Measurements from ENCODE around the gene SNRNP40. TPM values are rescaled to one million over a fixed set of nuclear protein-coding genes. Genes with fewer than 3 reads are reported as not detected.

Gene SNRNP40
- total and polyA plus RNA-seq, 2 of the 13 experiments (the other 11 are each of a cell fraction or from before 2014, with no cell fraction given) = 51.0 to 147 TPM

DNA sequence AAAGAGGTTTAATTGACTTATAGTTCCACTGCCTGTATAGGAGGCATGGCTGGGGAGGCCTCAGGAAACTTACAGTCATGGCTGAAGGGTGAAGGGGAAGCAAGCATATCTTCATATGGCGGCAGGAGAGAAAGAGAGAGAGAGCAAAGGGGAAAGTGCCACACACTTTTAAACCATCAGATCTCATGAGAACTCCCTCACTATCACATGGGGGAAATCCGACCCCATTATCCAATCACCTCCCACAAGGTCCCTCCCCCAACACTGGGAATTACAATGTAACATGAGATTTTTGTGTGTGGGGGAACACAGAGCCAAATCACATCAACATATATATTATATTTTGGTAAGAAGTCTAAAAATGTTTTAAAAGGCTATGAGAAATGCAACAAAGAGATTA, 49.0 kb upstream of the SNRNP40 start:
- no peak overlapping the region for H3K4me2 ChIP-seq (ENCODE audit: low read depth, low read length)
- ATAC-seq (no peak), FAIRE-seq (no peak), DNase-seq (ENCODE audit: low spot score) (no peak)
- H3K27me3 ChIP-seq (ENCODE audit: control insufficient read depth in 1 of 2, insufficient read depth in 2 of 2, low read length in 2 of 2) = no peaks in the 10 kb centered on the region
- H3K9ac ChIP-seq (ENCODE audit: insufficient read depth, low read depth, low read length) = no peak overlapping the region
- H3K4me3 ChIP-seq (replicated peaks in 1 of 3; ENCODE audit: insufficient read depth in 1 of 3, low read depth in 2 of 3, low read length in 3 of 3) = no peak overlapping the region
- no peaks in the 10 kb centered on the region for H4K20me1 ChIP-seq (ENCODE audit: insufficient read depth, low read length)
- no peaks in the 10 kb centered on the region for H3K79me2 ChIP-seq (ENCODE audit: insufficient read depth, low read length)
- H3K27ac ChIP-seq (ENCODE audit: extremely low read length, insufficient read depth, low read length) = no peak overlapping the region
- in situ Hi-C loops (cut with HindIII; ENCODE audit: extremely low pct_ligation_motif_present, low pct_unique_long_range_greater_than_20kb) (no loop called here), intact Hi-C loops (cut with micrococcal nuclease; ENCODE audit: unreplicated experiment) (no loop called here)
- H3K4me1 ChIP-seq (ENCODE audit: insufficient read depth, low read length) = no peaks in the 10 kb centered on the region
- no peak overlapping the region for H2AFZ ChIP-seq (ENCODE audit: low read length)
- ChIA-PET POLR2A (no interaction called here), CTCF (ENCODE audit: low intra/inter-chr PET ratio, low total read pairs) (no interaction called here)
- no peaks in the 10 kb centered on the region for H3K9me3 ChIP-seq (ENCODE audit: low read length)
- WGBS (ENCODE audit: low lambda C conversion rate) = 97% methylated on average over 2 of the region's 2 CpGs
- peaks cover 1 to 47% of the 10 kb centered on the region in 2 experiments; a peak in 3 of 5 replicates for H3K36me3 ChIP-seq (replicated peaks in 1 of 2; ENCODE audit: control insufficient read depth in 1 of 2, insufficient read depth in 2 of 2, low read length in 2 of 2)
- no TSS peak for BruUV-seq (replicated peaks)
- no peak for TF ChIP-seq ZBTB20 (CRISPR knock-in tag; IDR thresholded peaks at IDR 0.05; ENCODE audit: borderline replicate concordance, low read depth)
- TF ChIP-seq, protein P1, sequence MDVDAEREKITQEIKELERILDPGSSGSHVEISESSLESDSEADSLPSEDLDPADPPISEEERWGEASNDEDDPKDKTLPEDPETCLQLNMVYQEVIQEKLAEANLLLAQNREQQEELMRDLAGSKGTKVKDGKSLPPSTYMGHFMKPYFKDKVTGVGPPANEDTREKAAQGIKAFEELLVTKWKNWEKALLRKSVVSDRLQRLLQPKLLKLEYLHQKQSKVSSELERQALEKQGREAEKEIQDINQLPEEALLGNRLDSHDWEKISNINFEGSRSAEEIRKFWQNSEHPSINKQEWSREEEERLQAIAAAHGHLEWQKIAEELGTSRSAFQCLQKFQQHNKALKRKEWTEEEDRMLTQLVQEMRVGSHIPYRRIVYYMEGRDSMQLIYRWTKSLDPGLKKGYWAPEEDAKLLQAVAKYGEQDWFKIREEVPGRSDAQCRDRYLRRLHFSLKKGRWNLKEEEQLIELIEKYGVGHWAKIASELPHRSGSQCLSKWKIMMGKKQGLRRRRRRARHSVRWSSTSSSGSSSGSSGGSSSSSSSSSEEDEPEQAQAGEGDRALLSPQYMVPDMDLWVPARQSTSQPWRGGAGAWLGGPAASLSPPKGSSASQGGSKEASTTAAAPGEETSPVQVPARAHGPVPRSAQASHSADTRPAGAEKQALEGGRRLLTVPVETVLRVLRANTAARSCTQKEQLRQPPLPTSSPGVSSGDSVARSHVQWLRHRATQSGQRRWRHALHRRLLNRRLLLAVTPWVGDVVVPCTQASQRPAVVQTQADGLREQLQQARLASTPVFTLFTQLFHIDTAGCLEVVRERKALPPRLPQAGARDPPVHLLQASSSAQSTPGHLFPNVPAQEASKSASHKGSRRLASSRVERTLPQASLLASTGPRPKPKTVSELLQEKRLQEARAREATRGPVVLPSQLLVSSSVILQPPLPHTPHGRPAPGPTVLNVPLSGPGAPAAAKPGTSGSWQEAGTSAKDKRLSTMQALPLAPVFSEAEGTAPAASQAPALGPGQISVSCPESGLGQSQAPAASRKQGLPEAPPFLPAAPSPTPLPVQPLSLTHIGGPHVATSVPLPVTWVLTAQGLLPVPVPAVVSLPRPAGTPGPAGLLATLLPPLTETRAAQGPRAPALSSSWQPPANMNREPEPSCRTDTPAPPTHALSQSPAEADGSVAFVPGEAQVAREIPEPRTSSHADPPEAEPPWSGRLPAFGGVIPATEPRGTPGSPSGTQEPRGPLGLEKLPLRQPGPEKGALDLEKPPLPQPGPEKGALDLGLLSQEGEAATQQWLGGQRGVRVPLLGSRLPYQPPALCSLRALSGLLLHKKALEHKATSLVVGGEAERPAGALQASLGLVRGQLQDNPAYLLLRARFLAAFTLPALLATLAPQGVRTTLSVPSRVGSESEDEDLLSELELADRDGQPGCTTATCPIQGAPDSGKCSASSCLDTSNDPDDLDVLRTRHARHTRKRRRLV (CRISPR knock-in tag; IDR thresholded peaks at IDR 0.05) = no peak
- TF ChIP-seq ATAD3A (CRISPR knock-in tag; IDR thresholded peaks at IDR 0.05) = no peak
- TF ChIP-seq, protein P2, sequence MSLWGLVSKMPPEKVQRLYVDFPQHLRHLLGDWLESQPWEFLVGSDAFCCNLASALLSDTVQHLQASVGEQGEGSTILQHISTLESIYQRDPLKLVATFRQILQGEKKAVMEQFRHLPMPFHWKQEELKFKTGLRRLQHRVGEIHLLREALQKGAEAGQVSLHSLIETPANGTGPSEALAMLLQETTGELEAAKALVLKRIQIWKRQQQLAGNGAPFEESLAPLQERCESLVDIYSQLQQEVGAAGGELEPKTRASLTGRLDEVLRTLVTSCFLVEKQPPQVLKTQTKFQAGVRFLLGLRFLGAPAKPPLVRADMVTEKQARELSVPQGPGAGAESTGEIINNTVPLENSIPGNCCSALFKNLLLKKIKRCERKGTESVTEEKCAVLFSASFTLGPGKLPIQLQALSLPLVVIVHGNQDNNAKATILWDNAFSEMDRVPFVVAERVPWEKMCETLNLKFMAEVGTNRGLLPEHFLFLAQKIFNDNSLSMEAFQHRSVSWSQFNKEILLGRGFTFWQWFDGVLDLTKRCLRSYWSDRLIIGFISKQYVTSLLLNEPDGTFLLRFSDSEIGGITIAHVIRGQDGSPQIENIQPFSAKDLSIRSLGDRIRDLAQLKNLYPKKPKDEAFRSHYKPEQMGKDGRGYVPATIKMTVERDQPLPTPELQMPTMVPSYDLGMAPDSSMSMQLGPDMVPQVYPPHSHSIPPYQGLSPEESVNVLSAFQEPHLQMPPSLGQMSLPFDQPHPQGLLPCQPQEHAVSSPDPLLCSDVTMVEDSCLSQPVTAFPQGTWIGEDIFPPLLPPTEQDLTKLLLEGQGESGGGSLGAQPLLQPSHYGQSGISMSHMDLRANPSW (CRISPR knock-in tag; IDR thresholded peaks at IDR 0.05; ENCODE audit: borderline replicate concordance) = no peak
- no peak for TF ChIP-seq ZFP36L2 (CRISPR knock-in tag; IDR thresholded peaks at IDR 0.05)
- TF ChIP-seq ZNF317 (CRISPR knock-in tag; IDR thresholded peaks at IDR 0.05) = no peak
- no peak for TF ChIP-seq SETDB1 (CRISPR knock-in tag; IDR thresholded peaks at IDR 0.05; ENCODE audit: borderline replicate concordance)
- TF ChIP-seq ZNF564 (CRISPR knock-in tag; IDR thresholded peaks at IDR 0.05) = no peak
- no peak for TF ChIP-seq ZNF567 (CRISPR knock-in tag; IDR thresholded peaks at IDR 0.05; ENCODE audit: borderline replicate concordance)
- no peak for TF ChIP-seq ZNF34 (CRISPR knock-in tag; IDR thresholded peaks at IDR 0.05; ENCODE audit: borderline replicate concordance)
- no peak for TF ChIP-seq RBM39 (IDR thresholded peaks at IDR 0.05; ENCODE audit: low read depth, low read length, poor library complexity, severe bottlenecking)
- TF ChIP-seq RFXANK (CRISPR knock-in tag; IDR thresholded peaks at IDR 0.05) = no peak
- TF ChIP-seq ZNF713 (CRISPR knock-in tag; IDR thresholded peaks at IDR 0.05) = no peak
- TF ChIP-seq, protein P3, sequence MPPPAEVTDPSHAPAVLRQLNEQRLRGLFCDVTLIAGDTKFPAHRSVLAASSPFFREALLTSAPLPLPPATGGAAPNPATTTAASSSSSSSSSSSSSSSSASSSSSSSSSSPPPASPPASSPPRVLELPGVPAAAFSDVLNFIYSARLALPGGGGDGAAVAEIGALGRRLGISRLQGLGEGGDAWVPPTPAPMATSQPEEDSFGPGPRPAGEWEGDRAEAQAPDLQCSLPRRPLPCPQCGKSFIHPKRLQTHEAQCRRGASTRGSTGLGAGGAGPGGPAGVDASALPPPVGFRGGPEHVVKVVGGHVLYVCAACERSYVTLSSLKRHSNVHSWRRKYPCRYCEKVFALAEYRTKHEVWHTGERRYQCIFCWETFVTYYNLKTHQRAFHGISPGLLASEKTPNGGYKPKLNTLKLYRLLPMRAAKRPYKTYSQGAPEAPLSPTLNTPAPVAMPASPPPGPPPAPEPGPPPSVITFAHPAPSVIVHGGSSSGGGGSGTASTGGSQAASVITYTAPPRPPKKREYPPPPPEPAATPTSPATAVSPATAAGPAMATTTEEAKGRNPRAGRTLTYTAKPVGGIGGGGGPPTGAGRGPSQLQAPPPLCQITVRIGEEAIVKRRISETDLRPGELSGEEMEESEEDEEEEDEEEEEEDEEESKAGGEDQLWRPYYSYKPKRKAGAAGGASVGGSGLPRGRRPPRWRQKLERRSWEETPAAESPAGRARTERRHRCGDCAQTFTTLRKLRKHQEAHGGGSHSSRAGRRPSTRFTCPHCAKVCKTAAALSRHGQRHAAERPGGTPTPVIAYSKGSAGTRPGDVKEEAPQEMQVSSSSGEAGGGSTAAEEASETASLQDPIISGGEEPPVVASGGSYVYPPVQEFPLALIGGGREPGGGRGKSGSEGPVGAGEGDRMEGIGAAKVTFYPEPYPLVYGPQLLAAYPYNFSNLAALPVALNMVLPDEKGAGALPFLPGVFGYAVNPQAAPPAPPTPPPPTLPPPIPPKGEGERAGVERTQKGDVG (CRISPR knock-in tag; IDR thresholded peaks at IDR 0.05; ENCODE audit: borderline replicate concordance) = no peak

Measured in HepG2 (cell line).